Stomach (tissue), 9 donors: Measurements from ENCODE around the gene PIWIL1. TPM values are rescaled to one million over a fixed set of nuclear protein-coding genes. Genes with fewer than 3 reads are reported as not detected.

ENCODE experiments used
- DNase-seq, 2 donors: peaks; one replicate each; pipeline versions ENCODE4 v3.0.0 to v3.0.0-alpha.2; 2013 to 2019
- H3K27ac ChIP-seq, 5 donors: fragments of 200-600 bp in 4 of 5; sonication (generic) in 4 of 5; one replicate each; pipeline ENCODE4 v1.5.1; 2013 to 2019; ENCODE audit warnings: mild to moderate bottlenecking in 1 of 5, moderate library complexity in 1 of 5
- H3K27me3 ChIP-seq, 3 donors: fragments of 200-600 bp; sonication (generic); one replicate each; pipeline ENCODE4 v1.5.1; 2017 to 2019; ENCODE audit warnings: mixed run types in 1 of 3
- H3K36me3 ChIP-seq, 4 donors: fragments of 200-600 bp; sonication (generic); 1 replicate in 3 of 4; 2 replicates in 1 of 4; pipeline ENCODE4 v1.5.1; 2016 to 2019
- H3K4me1 ChIP-seq, 4 donors: fragments of 200-600 bp; sonication (generic); one replicate each; pipeline ENCODE4 v1.5.1; 2016 to 2019
- H3K4me3 ChIP-seq, 4 donors: fragments of 200-600 bp; sonication (generic) in 3 of 4; one replicate each; pipeline ENCODE4 v1.5.1; 2016 to 2019; ENCODE audit warnings: mild to moderate bottlenecking in 1 of 4
- H3K9me3 ChIP-seq, 4 donors: fragments of 200-600 bp; sonication (generic); one replicate each; pipeline ENCODE4 v1.5.1; 2016 to 2019
- CTCF ChIP-seq, 7 experiments: fragments of 450-650 bp in 4 of 7; fragments of 200-600 bp in 3 of 7; sonication (generic) in 3 of 7; IDR thresholded peaks; one replicate each; pipeline ENCODE4 v1.5.1; 2016 to 2019; ENCODE audit warnings: antibody characterized with exemption in 7 of 7, control low read depth in 2 of 7, mild to moderate bottlenecking in 1 of 7
- EP300 ChIP-seq: sonication (generic); formaldehyde crosslinking; IDR thresholded peaks from one replicate; pipeline ENCODE4 v1.6.1; 2017; ENCODE audit warnings: antibody characterized with exemption
- POLR2A ChIP-seq, 4 donors: fragments of 450-650 bp; IDR thresholded peaks; one replicate each; pipeline ENCODE4 v1.6.1; 2016; ENCODE audit warnings: antibody characterized with exemption in 4 of 4, control low read depth in 2 of 4, mild to moderate bottlenecking in 1 of 4, moderate library complexity in 1 of 4
- POLR2AphosphoS5 ChIP-seq, 3 donors: sonication (generic); formaldehyde crosslinking; IDR thresholded peaks; one replicate each; pipeline ENCODE4 v1.6.1; 2016; ENCODE audit warnings: antibody characterized with exemption in 3 of 3
- WGBS, 5 donors: extraction: QIAGEN DNeasy Blood & Tissue Kit in 3 of 5; methylation state at CpG; one replicate each; pipeline versions ENCODE4 v1.1.5 to v1.1.7; 2013 to 2018; 5-methylcytosine and 5-hydroxymethylcytosine counted together
- intact Hi-C: fragments of 100-400 bp; cut with DNase I; formaldehyde crosslinking; loops from one replicate; pipeline ENCODE4 v1.15.1; 2023; ENCODE audit warnings: low total_unique reads
- polyA plus RNA-seq, 3 donors: library from polyadenylated mRNA; stranded (reverse); fragments of 200-250 nt; gene quantifications; one replicate each; pipeline ENCODE4 v1.2.3, GENCODE V29; 2013
- total RNA-seq, 5 donors: library from RNA; depleted of rRNA; stranded (reverse); fragments of >200 nt; gene quantifications; one replicate each; pipeline versions ENCODE4 v1.1.0 to v1.2.3, GENCODE V29; 2014 to 2016
- donor health status: healthy with polysubstance abuse.
- donor health status: Bipolar disorder and iron deficiency.
- donor health status: healthy.

Gene PIWIL1
- total and polyA plus RNA-seq, 8 donors: not detected

- no peaks in the 10 kb centered on the region for H3K36me3 ChIP-seq
- no peak for DNase-seq
- H3K4me1 ChIP-seq: no peaks in the 10 kb centered on the region
- H3K27ac ChIP-seq: no peak overlapping the region
- H3K4me3 ChIP-seq: no peak overlapping the region
- peaks cover 0 to 9% (median 5%) of the 10 kb centered on the region in 4 donors for H3K9me3 ChIP-seq
- peaks cover 0 to 27% (median 0%) of the 10 kb centered on the region in 3 donors for H3K27me3 ChIP-seq
- no peak for TF ChIP-seq CTCF (IDR thresholded peaks at IDR 0.05)
- TF ChIP-seq POLR2A (IDR thresholded peaks at IDR 0.05): no peak
- no peak for TF ChIP-seq EP300
- TF ChIP-seq POLR2AphosphoS5 (IDR thresholded peaks at IDR 0.05): no peak
- intact Hi-C loops: no loop called here
- 75 to 84% (median 81%) methylated on average over 5 of the region's 5 CpGs for WGBS, 5 donors
Measured at GRCh38 chr12:130298322-130299021, 39.2 kb upstream of the PIWIL1 start.

- peaks cover 0 to 27% (median 0%) of the 10 kb centered on the region in 3 donors for H3K27me3 ChIP-seq
- TF ChIP-seq POLR2A (IDR thresholded peaks at IDR 0.05): no peak
- no peak for TF ChIP-seq EP300
- TF ChIP-seq CTCF (IDR thresholded peaks at IDR 0.05): no peak
- TF ChIP-seq POLR2AphosphoS5 (IDR thresholded peaks at IDR 0.05): no peak
- no peak overlapping the region for H3K27ac ChIP-seq
- H3K4me1 ChIP-seq: no peaks in the 10 kb centered on the region
- no peak overlapping the region for H3K4me3 ChIP-seq
- no peak for DNase-seq
- no peaks in the 10 kb centered on the region for H3K36me3 ChIP-seq
- intact Hi-C loops: no loop called here
- H3K9me3 ChIP-seq: peaks cover 0 to 4% (median 2%) of the 10 kb centered on the region in 4 donors
- 53 to 69% (median 55%) methylated on average over 5 to 6 of the region's 6 CpGs for WGBS, 5 donors
Measured at GRCh38 chr12:130299574-130299973, 38.1 kb upstream of the PIWIL1 start.

GRCh38 chr12:130300090-130300489 is 37.6 kb upstream of the PIWIL1 start:
- intact Hi-C loops: no loop called here
- Histone ChIP-seq H3K9me3 (peaks cover 0 to 4% (median 2%) of the 10 kb centered on the region in 4 donors), H3K36me3 (no peaks in the 10 kb centered on the region), H3K4me1 (no peaks in the 10 kb centered on the region), H3K27me3 (peaks cover 0 to 27% (median 0%) of the 10 kb centered on the region in 3 donors), H3K27ac (no peak overlapping the region), H3K4me3 (no peak overlapping the region)
- TF ChIP-seq POLR2A (IDR thresholded peaks at IDR 0.05) (no peak), POLR2AphosphoS5 (IDR thresholded peaks at IDR 0.05) (no peak), EP300 (no peak), CTCF (IDR thresholded peaks at IDR 0.05) (no peak)
- 72 to 91% (median 88%) methylated on average over 4 of the region's 4 CpGs for WGBS, 5 donors
- no peak for DNase-seq

- no peak overlapping the region for H3K27ac ChIP-seq
- H3K27me3 ChIP-seq: peaks cover 0 to 27% (median 0%) of the 10 kb centered on the region in 3 donors
- intact Hi-C loops: no loop called here
- no peak for DNase-seq
- TF ChIP-seq POLR2A (IDR thresholded peaks at IDR 0.05): no peak
- TF ChIP-seq CTCF (IDR thresholded peaks at IDR 0.05): no peak
- no peak for TF ChIP-seq EP300
- peaks cover 0 to 4% (median 2%) of the 10 kb centered on the region in 4 donors for H3K9me3 ChIP-seq
- WGBS, 5 donors: 60 to 68% (median 66%) methylated on average over 11 to 21 of the region's 21 CpGs
- no peak overlapping the region for H3K4me3 ChIP-seq
- H3K4me1 ChIP-seq: no peaks in the 10 kb centered on the region
- no peaks in the 10 kb centered on the region for H3K36me3 ChIP-seq
Measured at GRCh38 chr12:130300737-130301535, 36.8 kb upstream of the PIWIL1 start.
